HTERT RPE-1 (cell line): ENCODE data around the gene GSX2.
"Not testable (repeated sequence)": the region's sequence is repeated elsewhere in the genome, so short reads cannot be mapped to it uniquely, and the experiment has no call there.

Experiments used
- in situ Hi-C: fragments of 300-500 bp; cut with MboI; formaldehyde crosslinking; loops from 4 replicates; pipeline ENCODE4 v1.14.3; 2020; ENCODE audit warnings: low sequenced_read_pairs

Gene GSX2

GRCh38 chr4:54102531-54103106 lies 2.7 kb downstream of the GSX2 start:
- in situ Hi-C loops: no loop called here

GRCh38 chr4:54103190-54103574 lies 3.2 kb downstream of the GSX2 start:
- in situ Hi-C loops: no loop called here

DNA sequence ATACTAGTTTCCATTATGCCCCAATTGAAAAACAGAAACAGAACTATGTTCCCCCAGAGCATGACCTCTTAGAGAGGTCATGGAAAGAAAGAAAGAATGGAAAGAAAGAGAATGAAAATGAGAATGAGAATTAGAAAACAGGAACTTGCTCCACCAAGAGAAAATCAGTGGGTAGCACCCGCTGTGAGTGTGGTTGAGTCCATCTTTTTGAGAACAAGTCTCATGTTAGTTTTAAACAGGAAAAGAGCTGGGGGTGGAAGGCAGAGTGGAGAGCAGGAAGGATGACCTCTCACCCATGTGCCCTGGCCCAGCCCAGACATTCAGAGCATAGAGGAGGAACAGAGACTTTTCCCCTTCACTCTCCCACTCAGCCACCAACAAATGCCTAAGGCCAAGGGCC lies 4.9 kb downstream of the GSX2 start:
- in situ Hi-C loops: no loop called here

DNA sequence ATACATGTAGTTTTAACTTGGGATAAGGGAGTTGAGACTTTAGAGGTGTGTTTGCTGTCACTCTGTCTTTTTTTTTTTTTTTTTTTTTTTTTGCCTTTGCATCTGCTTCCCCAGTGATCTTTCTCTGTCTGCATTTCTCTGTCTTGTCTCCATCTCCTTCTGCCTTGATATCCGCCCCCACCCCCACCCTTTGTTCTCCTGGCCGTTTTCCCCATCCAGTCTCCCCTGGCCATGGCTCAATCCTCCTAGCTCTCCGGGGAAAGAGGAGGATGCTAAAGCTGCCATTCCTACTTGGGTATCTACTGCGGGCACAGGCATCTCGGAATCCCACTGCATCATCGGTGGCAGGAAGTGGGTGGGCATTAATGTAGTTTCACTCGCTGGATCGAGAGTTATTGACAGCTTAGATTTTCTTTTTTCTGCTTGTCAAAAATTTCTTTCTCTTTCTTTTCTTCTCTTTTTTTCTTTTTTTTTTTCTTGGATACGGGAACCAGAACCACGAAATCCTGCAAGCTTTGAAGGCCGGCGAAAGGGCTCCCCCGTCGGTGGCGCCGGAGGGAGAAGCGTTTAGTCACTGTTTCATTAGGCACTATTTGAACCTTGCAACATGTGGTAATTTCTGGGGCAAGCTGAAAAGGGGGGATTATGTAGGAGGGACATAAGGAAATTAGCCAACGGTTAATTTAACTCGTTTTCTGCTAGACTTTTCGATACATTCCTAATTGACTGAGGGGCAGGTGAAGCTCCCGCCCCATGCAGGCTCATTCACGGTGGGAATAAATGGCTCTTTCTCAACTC lies 8.2 kb downstream of the GSX2 start:
- in situ Hi-C loops: no loop called here

GRCh38 chr4:54109241-54110018 lies 9.5 kb downstream of the GSX2 start:
- in situ Hi-C loops: no loop called here

DNA sequence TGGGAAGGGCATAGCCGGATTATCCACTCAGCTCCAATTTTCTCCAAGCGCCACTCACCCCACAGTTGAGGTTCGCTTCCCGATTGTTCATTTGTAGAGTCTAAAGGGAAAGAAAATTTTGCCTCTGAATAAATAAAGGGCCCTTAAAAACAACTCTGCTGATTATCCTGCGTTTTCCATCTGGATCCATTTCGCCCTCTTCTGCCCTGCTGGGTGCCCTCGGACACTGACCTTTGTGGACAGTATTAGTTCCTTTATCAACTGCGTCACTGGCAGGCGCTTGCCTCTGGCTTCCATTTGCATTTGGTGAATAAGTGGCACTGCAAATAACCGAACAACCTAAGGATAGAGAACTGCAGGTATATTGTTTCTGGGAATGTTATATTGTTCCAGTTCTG lies 10.1 kb downstream of the GSX2 start:
- in situ Hi-C loops: no loop called here

DNA sequence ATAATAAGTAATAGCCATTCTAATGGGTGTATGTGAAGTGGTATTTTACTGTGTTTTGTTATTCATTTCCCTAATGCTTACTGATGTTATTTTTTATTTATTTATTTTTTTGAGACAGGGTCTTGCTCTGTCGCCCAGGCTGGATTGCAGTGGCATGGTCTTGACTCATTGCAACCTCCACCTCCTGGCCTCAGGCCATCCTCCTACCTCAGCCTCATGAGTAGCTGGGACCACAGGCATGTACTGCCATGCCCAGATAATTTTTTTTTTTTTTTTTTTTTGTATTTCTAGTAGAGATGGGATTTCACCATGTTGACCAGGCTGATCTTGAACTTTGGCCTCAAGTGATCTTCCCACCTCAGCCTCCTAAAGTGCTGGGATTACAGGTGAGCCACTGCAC lies 13.2 kb downstream of the GSX2 start:
- in situ Hi-C loops: not testable (repeated sequence)

GRCh38 chr4:54116246-54116645 lies 16.3 kb downstream of the GSX2 start:
- in situ Hi-C loops: not testable (repeated sequence)

DNA sequence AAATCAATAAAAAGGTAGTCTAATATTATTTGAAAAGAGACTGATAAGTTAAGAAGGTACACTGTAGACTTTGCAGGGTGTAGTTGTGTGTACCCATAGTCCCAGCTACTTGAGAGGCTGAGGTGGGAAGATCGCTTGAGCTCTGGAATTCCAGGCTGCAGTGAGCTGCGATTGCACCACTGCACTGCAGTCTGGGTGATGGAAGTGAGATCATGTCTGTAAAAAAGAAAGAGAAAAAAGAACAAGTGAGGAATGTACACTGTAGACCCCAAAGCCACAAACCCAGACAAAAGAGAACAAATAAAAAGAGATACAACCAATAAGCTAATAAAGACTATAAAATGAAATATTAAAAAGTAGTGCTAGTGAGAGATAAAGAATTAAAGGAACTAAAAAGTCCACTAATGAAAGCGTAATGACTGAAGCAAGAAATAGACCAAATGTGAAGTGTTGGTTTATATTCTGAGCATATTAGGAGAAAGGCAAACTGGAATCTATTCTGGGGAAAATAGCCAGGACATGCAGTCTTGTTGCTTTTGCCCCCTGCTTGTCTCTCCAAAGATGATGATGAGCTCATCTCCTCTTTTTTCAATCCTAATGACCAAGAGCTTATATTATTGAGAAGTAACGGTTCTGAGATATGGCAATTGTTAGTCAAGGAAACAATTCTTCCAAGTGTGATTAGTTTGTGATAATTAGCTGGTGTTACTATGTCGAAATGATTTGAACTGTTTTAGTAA lies 19.1 kb downstream of the GSX2 start:
- in situ Hi-C loops: no loop called here

DNA sequence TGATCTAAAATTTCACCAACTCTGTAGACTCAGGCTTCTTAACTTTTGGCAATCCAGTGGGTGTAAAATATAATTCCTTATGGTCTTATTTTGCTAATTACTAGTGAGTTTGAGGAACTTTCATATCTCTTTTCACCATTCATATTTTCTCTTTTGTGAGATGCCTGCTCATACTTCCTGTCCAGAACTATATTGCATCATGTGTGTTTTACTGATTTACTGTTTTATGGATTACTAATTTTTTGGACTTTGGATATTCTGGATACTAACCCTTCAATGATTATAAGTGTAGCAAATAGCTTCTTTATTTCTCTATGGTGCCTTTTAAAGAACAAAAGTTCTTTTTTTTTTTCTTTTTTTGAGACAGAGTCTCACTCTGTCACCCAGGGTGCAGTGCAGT lies 20.6 kb downstream of the GSX2 start:
- in situ Hi-C loops: no loop called here

GRCh38 chr4:54127660-54128059 lies 27.7 kb downstream of the GSX2 start:
- in situ Hi-C loops: no loop called here

- in situ Hi-C loops: not testable (repeated sequence)
Measured at GRCh38 chr4:54128694-54129093, 28.7 kb downstream of the GSX2 start.

DNA sequence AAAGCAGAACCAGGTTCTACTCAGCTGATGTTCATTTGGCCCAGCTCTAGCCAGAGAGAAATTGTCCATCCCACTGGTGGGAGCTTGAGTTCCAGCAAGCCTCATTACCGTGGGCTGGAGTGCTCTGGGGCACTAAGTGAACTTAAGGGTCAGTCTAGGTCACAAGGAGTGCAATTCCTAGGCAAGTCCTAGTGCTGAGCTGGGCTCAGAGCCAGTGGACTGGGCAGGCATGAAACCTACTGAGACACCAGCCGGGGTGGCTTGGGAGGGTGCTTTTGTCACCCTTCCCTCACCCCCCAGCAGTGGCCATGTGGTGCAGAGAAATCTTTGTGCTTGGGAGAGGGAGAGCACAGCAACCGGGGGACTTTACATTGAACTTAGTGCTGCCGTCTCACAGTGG lies 39.4 kb downstream of the GSX2 start:
- in situ Hi-C loops: no loop called here

- in situ Hi-C loops: no loop called here
Measured at GRCh38 chr4:54140287-54140686, 40.3 kb downstream of the GSX2 start.

- in situ Hi-C loops: no loop called here
Measured at GRCh38 chr4:54144199-54144598, 44.2 kb downstream of the GSX2 start.

DNA sequence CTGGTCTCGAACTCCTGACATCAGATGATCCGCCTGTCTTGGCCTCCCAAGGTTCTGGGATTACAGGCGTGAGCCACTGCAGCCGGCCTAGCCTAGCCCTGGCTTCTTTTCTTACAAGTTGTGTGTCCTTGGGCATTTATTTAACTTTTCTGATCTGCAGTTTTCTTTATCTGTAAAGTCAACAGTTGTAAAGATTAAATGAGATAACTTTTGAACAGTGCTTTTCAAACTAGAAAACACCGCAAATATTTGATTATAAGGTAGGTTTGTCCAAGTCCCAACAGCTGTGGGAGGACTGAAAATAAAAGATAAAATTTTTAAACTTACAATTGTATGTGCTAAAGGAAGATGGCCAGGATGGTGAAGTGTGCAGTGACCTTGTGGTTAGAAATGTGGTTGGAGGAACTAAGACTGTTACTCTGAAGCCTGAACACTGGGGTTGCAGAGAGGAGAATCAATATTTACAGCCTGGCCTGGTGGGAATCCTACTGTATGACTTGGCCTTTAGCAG lies 44.8 kb downstream of the GSX2 start:
- in situ Hi-C loops: no loop called here

DNA sequence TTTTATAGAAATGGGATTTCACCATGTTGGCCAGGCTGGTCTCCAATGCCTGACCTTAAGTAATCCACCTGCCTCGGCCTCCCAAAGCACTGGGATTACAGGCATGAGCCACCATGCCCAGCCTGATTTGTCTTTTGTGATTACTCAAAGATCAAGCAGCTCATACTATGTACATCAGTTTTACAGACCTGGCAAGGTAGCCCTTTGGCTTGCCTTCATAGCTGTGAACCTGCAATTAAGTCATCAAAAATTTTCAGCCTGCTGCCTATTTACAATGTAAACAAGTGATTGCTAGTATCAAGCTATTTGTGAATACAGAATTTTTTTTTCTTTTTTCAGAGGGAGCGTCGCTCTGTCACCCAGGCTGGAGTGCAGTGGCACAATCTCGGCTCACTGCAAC lies 46.2 kb downstream of the GSX2 start:
- in situ Hi-C loops: no loop called here

- in situ Hi-C loops: no loop called here
Measured at GRCh38 chr4:54149323-54149722, 49.4 kb downstream of the GSX2 start.
